AG10803 (cell line): ENCODE measurements around the gene HIGD2B.
"Not testable (repeated sequence)": the region's sequence is repeated elsewhere in the genome, so short reads cannot be mapped to it uniquely, and the experiment has no call there.

Experiments used
- DNase-seq: peaks from one replicate; pipeline ENCODE4 v3.0.0; 2010; ENCODE audit warnings: low read depth
- H3K4me3 ChIP-seq: 2 replicates; pipeline ENCODE4 v1.5.1; 2011; ENCODE audit warnings: mild to moderate bottlenecking, low read length, control low read depth
- TF ChIP-seq, protein P1 (sequence below): conservative IDR thresholded peaks from 2 replicates; pipeline ENCODE4 v1.5.1; 2011; ENCODE audit warnings: mild to moderate bottlenecking, low read length, control low read depth, inconsistent platforms

HIGD2B gene

DNA sequence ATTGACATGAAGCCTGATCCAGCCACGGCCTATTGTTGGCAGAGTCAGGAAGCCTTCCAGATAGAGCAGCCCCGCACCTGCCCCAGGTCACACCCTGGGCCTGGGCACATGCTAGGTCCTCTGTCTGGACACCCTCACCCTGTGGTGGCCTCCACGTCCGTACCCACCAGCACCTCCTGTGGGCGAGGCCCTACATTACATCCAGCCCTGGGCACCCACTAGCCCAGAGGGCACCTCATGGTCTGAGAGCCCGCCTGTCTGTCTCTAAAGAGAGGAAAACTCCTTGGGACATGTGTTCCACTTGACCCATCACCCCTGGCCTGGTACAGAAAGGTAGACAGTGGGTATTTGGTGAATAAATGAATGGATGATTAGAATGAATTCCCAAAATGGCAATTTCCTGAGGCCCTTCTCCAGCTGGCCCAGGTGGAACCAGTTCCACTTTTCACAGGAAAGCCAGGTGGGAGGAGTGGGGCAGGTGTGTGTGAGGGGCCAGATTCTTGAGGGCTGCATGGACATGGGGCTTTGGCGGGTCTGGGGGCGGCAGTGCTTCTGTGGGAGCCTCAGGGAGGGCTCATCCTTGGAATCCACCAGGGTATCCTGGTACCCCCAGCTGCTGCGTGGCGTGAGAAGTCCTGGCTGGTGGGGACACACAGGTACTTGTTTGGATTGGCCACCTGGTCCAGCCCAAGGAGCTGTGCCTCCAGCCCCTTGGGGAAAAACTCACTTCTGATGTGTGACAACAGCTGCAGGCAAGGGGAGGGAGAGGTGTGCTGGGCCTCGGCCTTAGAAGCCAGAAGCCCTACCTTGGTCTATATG, 57.5 kb downstream of the HIGD2B start:
- TF ChIP-seq, protein P1, sequence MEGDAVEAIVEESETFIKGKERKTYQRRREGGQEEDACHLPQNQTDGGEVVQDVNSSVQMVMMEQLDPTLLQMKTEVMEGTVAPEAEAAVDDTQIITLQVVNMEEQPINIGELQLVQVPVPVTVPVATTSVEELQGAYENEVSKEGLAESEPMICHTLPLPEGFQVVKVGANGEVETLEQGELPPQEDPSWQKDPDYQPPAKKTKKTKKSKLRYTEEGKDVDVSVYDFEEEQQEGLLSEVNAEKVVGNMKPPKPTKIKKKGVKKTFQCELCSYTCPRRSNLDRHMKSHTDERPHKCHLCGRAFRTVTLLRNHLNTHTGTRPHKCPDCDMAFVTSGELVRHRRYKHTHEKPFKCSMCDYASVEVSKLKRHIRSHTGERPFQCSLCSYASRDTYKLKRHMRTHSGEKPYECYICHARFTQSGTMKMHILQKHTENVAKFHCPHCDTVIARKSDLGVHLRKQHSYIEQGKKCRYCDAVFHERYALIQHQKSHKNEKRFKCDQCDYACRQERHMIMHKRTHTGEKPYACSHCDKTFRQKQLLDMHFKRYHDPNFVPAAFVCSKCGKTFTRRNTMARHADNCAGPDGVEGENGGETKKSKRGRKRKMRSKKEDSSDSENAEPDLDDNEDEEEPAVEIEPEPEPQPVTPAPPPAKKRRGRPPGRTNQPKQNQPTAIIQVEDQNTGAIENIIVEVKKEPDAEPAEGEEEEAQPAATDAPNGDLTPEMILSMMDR, result peak; percentile 4; the same call in 1 of the 2 replicates
- not testable (repeated sequence) for H3K4me3 ChIP-seq, DNase-seq

DNA sequence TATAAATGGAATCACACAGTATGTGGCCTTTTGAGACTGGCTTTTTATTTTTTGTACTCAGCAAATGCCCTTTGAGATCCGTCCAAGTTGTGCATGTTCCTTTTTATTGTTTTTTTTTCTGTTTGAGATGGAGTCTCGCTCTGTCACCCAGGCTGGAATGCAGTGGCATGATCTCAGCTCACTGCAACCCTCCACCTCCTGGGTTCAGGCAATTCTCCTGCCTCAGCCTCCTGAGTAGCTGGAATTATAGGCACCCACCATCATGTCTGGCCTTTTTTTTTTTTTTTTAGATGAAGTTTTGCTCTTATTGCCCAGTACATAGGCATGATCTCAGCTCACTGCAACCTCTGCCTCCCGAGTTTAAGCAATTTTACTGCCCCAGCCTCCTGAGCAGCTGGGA, 59.8 kb downstream of the HIGD2B start:
- not testable (repeated sequence) for DNase-seq, H3K4me3 ChIP-seq
